AG04449 (cell line): Measurements from ENCODE around the gene SPATA22.
"Not testable (repeated sequence)": the region's sequence is repeated elsewhere in the genome, so short reads cannot be mapped to it uniquely, and the experiment has no call there.

Experiments
- CTCF ChIA-PET: fragments of 350-600 bp; formaldehyde crosslinking; extraction: SDS; loops from one replicate; lab custom pipeline; 2021; ENCODE audit warnings: antibody characterized with exemption; lab: Yijun Ruan, JAX
- POLR2A ChIA-PET: fragments of 400-600, 350-600 bp; formaldehyde crosslinking; extraction: SDS; loops from one replicate; lab custom pipeline; 2020; ENCODE audit warnings: antibody characterized with exemption, inconsistent platforms; lab: Yijun Ruan, JAX
- DNase-seq: peaks from one replicate; pipeline ENCODE4 v3.0.0-alpha.2; 2010; ENCODE audit warnings: low read depth, low spot score
- H3K4me3 ChIP-seq: 2 replicates; pipeline ENCODE4 v1.5.1; 2011; ENCODE audit warnings: low read depth, mild to moderate bottlenecking, control low read depth, low read length
- TF ChIP-seq, protein P1 (sequence below): IDR thresholded peaks from one replicate; pipeline ENCODE4 v1.5.1; 2011; ENCODE audit warnings: mild to moderate bottlenecking, moderate library complexity, low read length, control low read depth, inconsistent platforms; ENCODE audit not compliant: insufficient read depth; ENCODE audit errors: missing control alignments

Gene SPATA22, protein sequence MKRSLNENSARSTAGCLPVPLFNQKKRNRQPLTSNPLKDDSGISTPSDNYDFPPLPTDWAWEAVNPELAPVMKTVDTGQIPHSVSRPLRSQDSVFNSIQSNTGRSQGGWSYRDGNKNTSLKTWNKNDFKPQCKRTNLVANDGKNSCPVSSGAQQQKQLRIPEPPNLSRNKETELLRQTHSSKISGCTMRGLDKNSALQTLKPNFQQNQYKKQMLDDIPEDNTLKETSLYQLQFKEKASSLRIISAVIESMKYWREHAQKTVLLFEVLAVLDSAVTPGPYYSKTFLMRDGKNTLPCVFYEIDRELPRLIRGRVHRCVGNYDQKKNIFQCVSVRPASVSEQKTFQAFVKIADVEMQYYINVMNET

DNA sequence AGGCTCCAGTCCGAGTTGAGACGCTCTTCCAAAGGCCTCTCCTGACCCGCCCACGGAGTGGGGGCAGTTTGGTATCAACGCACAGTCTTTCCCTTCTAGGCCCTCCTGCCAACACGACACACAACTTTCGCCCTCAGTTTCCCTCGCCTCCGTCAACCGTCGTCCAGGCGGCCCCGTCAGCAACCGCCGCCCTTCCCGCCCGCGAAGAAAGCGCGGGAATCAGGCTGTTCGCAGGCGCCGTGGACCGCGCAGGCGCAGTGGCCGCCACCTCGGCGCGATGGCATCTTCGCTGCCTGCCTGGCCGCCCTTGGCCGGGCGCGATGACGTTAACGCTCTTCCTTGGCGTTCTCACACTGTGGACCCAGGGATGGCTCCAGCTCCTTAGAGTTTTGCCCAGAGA is at the start of gene SPATA22:
Gene SPATA22, minus strand, starts transcription at position 221 of the 400 bp plus-strand sequence. CDS start 2,494 bp downstream, outside the sequence.
- H3K4me3 ChIP-seq: no peak within 1 kb of the TSS
- ChIA-PET POLR2A (no interaction called here), CTCF (no interaction called here)
- no peak for DNase-seq
- TF ChIP-seq, protein P1, sequence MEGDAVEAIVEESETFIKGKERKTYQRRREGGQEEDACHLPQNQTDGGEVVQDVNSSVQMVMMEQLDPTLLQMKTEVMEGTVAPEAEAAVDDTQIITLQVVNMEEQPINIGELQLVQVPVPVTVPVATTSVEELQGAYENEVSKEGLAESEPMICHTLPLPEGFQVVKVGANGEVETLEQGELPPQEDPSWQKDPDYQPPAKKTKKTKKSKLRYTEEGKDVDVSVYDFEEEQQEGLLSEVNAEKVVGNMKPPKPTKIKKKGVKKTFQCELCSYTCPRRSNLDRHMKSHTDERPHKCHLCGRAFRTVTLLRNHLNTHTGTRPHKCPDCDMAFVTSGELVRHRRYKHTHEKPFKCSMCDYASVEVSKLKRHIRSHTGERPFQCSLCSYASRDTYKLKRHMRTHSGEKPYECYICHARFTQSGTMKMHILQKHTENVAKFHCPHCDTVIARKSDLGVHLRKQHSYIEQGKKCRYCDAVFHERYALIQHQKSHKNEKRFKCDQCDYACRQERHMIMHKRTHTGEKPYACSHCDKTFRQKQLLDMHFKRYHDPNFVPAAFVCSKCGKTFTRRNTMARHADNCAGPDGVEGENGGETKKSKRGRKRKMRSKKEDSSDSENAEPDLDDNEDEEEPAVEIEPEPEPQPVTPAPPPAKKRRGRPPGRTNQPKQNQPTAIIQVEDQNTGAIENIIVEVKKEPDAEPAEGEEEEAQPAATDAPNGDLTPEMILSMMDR: no peak

DNA sequence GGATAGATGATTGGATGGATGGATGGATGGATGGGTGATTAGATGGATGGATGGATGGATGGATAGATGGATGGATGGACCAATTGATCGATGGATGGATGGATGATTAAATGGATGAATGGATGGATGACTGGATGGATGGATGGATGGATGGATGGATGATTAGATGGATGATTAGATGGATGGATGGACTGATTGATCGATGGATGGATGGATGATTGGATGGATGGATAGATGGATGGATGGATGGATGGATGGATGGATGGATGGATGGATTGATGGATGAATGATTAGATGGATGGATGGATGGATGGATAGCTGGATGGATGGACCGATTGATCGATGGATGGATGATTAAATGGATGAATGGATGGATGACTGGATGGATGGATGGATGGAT is 47.9 kb upstream of the SPATA22 start:
- H3K4me3 ChIP-seq, POLR2A ChIA-PET, CTCF ChIA-PET, DNase-seq: not testable (repeated sequence)

DNA sequence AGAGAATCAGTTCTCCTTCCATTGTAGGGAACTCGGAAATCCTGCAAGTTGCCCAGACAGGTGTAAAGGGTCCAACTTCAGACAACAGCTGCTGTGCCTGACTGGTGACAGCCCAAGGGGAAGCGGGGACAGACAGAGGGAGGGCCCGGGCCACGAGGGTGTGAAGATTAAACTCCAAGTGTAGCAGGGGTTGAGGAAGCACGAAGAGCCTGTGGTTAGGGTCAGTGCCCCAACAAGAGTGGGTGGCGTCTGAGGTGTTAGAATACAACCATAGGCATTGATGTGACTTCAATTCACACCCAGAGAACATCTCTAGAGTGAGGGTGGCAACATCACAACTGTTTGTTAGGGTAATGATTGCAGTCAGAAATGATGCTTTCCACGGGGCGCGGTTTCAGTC is 43.3 kb upstream of the SPATA22 start:
- TF ChIP-seq, protein P1: no peak
- CTCF ChIA-PET: no interaction called here
- POLR2A ChIA-PET: no interaction called here
- H3K4me3 ChIP-seq: no peak overlapping the region
- no peak for DNase-seq

DNA sequence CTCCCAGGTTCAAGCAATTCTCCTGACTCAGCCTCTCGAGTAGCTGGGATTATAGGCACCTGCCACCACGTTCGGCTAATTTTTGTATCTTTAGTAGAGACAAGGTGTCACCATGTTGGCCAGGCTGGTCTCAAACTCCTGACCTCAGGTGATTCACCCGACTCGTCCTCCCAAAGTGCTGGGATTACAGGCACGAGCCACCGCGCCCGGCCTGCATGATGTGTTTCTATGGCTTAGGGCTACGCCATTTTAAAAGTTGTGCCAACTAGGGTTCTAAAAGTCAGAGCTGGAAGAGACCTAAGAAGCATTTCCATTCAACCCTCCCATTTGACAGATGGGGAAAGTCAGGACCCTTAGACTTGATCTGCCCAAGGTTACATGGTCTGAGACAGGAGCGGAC is 42.5 kb upstream of the SPATA22 start:
- H3K4me3 ChIP-seq, CTCF ChIA-PET, DNase-seq, POLR2A ChIA-PET: not testable (repeated sequence)

DNA sequence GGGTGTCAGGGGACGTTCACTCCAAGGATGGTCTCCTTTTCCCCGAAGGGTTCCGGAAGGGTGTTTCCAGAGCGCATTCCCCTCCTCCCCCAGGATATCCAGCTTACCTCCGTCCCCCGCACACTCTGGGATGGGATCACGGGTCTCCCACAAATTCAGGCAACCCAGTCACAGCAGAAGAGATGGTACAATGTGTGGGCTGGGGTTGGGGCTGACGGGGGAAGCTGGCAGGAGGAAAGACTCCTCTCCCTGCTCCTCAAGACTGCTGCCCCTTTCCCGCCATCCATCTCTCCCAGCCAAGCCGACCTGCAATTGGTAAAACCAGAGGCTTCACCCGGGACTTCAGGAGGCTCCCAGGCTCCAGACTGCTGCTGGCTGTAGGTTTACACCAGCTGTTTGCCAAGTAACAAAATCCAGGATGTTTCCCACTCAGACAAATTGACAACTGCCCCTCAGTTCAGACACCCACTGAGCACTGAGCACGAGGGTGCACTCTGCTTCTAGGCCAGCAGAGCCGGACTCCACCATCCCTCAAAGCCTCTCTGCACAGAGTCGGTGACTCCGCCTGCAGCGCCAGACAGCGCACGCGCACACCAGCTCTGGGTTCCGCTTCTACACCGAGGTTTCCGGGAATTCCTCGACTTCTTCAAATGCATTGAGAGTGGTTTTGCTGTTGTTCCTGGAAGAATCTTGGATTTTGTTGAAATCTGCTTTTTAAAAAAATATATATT is 41.9 kb upstream of the SPATA22 start:
- TF ChIP-seq, protein P1: no peak
- DNase-seq: no peak
- ChIA-PET CTCF (no interaction called here), POLR2A (no interaction called here)
- no peak overlapping the region for H3K4me3 ChIP-seq

DNA sequence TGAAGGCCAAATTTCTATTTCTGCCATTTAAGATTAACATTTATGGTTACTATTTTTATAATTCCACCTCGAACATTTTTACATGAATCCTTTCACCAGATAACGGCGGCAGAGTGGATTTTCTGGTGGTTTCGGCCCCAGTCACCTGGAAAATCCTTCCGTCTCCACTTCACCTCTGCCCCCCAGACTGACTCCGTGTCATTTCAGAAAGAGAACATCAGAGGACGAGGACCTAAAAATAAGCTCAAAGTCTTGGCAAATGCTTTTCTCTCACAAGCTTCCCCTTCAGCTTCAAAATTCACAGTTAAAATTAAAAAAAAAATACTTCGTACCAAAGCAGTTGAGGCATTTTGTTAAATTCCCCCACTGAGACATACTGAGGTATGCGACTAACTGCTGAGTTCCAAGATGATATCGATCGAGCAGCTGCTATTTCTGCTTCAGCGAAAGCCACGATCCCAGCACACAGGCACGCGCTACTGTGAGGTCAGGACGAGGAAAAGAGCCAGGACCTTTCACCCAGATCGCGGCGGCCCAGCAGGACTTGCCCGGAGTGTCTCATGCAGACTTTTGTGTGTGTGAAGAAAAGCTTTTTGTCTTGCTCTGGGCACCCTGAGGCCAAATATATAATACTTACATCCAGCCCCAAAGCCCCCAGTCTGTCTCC is 41.0 kb upstream of the SPATA22 start:
- DNase-seq: peak; percentile 4
- TF ChIP-seq, protein P1: no peak
- CTCF ChIA-PET: no interaction called here
- POLR2A ChIA-PET: no interaction called here
- H3K4me3 ChIP-seq: no peak overlapping the region

DNA sequence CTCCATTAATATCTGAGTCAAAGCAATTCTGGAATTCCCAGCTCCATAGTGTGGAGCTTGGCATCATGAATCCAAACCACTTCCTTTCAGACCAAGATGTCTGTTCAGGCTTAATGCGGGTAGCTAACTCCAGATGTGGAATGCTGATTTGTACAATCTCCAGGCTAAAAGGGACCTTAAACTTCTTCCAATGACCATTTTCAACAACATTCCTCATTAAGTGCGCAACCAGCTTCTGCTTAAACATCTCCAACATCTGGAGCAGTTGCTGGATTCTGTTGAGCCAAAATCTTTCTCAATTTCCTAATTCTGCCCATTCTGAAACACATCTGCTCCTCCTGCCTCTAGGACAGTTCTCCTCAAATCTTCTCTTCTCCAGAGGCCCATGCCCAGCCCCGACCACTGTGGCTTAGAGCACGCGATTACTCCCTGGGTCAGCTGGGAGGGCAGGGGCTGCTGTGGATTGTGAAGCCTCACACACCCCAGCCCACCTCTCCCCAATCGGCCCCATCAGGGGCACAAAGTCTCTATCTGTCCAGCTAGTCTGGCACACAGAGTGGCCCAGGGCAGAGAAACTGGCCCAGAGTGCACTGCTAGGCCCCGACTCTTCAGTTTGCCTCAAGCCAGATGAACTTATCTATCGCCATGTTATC is 40.4 kb upstream of the SPATA22 start:
- TF ChIP-seq, protein P1: no peak
- POLR2A ChIA-PET: no interaction called here
- DNase-seq: no peak
- CTCF ChIA-PET: no interaction called here
- H3K4me3 ChIP-seq: no peak overlapping the region
